CD8-positive, alpha-beta memory T cell (primary cell): ENCODE measurements around the gene MED14. TPM values are rescaled to one million over a fixed set of nuclear protein-coding genes. Genes with fewer than 3 reads are reported as not detected.
A peak's percentile ranks its signal among the peaks of the same experiment; 100 is the strongest.

ENCODE experiments used
- CTCF ChIA-PET: fragments of 350-600 bp; sonication (Branson Sonifier 250); formaldehyde crosslinking; loops from one replicate; lab custom pipeline; 2021; ENCODE audit warnings: antibody characterized with exemption; lab: Charles Lee
- POLR2A ChIA-PET: fragments of 350-600 bp; sonication (Branson Sonifier 250); formaldehyde crosslinking; loops from one replicate; lab custom pipeline; 2021; ENCODE audit warnings: antibody characterized with exemption; lab: Charles Lee
- DNase-seq, 5 donors: peaks; one replicate each; pipeline versions ENCODE4 v3.0.0 to v3.0.0-alpha.2; 2020 to 2022; ENCODE audit warnings: mixed read lengths in 1 of 5
- H3K27ac ChIP-seq: one replicate; pipeline ENCODE4 v1.7.0; 2013; ENCODE audit warnings: low read depth, mild to moderate bottlenecking, low read length, moderate library complexity
- H3K27me3 ChIP-seq: 2 replicates; pipeline ENCODE4 v1.7.0; 2013; ENCODE audit warnings: low read length, mild to moderate bottlenecking; ENCODE audit not compliant: insufficient read depth, poor library complexity, severe bottlenecking
- H3K36me3 ChIP-seq: 2 replicates; pipeline ENCODE4 v1.7.0; 2013; ENCODE audit warnings: mild to moderate bottlenecking, low read length, moderate library complexity; ENCODE audit not compliant: insufficient read depth
- H3K4me1 ChIP-seq: 2 replicates; pipeline ENCODE4 v1.7.0; 2013; ENCODE audit warnings: mild to moderate bottlenecking, low read length, moderate library complexity; ENCODE audit not compliant: insufficient read depth
- H3K4me3 ChIP-seq: 2 replicates; pipeline ENCODE4 v1.7.0; 2013; ENCODE audit warnings: mild to moderate bottlenecking, low read length
- H3K9me3 ChIP-seq: 2 replicates; pipeline ENCODE4 v1.7.0; 2013; ENCODE audit warnings: mild to moderate bottlenecking, low read length
- H3K27ac Mint-ChIP-seq, 8 donors: one replicate each; pipeline ENCODE4 v1.8.0; 2020 to 2021; ENCODE audit warnings: mixed read lengths in 8 of 8, mild to moderate bottlenecking in 6 of 8, inconsistent platforms in 3 of 8, moderate library complexity in 3 of 8
- H3K27me3 Mint-ChIP-seq, 2 donors: one replicate each; pipeline ENCODE4 v1.8.0; 2020 to 2021; ENCODE audit warnings: mixed read lengths in 2 of 2, mild to moderate bottlenecking in 1 of 2, moderate library complexity in 1 of 2
- H3K36me3 Mint-ChIP-seq, 3 donors: one replicate each; pipeline ENCODE4 v1.8.0; 2020 to 2021; ENCODE audit warnings: mixed read lengths in 3 of 3, inconsistent platforms in 1 of 3, mild to moderate bottlenecking in 1 of 3
- H3K4me1 Mint-ChIP-seq, 3 donors: one replicate each; pipeline ENCODE4 v1.8.0; 2020 to 2021; ENCODE audit warnings: mixed read lengths in 3 of 3, inconsistent platforms in 1 of 3, mild to moderate bottlenecking in 1 of 3
- H3K4me3 Mint-ChIP-seq, 7 donors: one replicate each; pipeline ENCODE4 v1.8.0; 2020 to 2021; ENCODE audit warnings: mixed read lengths in 7 of 7, mild to moderate bottlenecking in 6 of 7, moderate library complexity in 4 of 7, inconsistent platforms in 2 of 7
- H3K9me3 Mint-ChIP-seq, 5 donors: one replicate each; pipeline ENCODE4 v1.8.0; 2020 to 2022; ENCODE audit warnings: mixed read lengths in 5 of 5, mild to moderate bottlenecking in 3 of 5, moderate library complexity in 2 of 5, inconsistent platforms in 1 of 5
- polyA plus RNA-seq: library from polyadenylated mRNA; unstranded; fragments of 300-500 nt; fragmentation: Illumina TruSeq; gene quantifications from one replicate; pipeline ENCODE4 v1.2.3, GENCODE V29; 2021
- total RNA-seq, 2 experiments: library from RNA; stranded (reverse); gene quantifications; one replicate each; pipeline ENCODE4 v1.2.3, GENCODE V29; 2021

Gene MED14
- total and polyA plus RNA-seq, 3 experiments from 2014 or later, result 8.5 to 42.1 (median 39.6) TPM

GRCh38 chrX:40727093-40727492, 8.2 kb downstream of the MED14 start:
- Mint-ChIP-seq H3K4me3 (no peak overlapping the region), H3K36me3 (peaks cover 13 to 54% (median 20%) of the 10 kb centered on the region in 3 donors), H3K27me3 (no peaks in the 10 kb centered on the region), H3K4me1 (peaks cover 49 to 88% (median 79%) of the 10 kb centered on the region in 3 donors), H3K27ac (peak overlapping the region in 6 of 8 donors; percentile 0 to 90 (median 34)), H3K9me3 (no peaks in the 10 kb centered on the region)
- H3K9me3 ChIP-seq, result no peaks in the 10 kb centered on the region
- H3K27ac ChIP-seq, result no peak overlapping the region
- H3K4me3 ChIP-seq, result no peak overlapping the region
- H3K4me1 ChIP-seq, result peaks cover 9% of the 10 kb centered on the region
- POLR2A ChIA-PET, result no interaction called here
- no peak for DNase-seq
- H3K36me3 ChIP-seq, result no peaks in the 10 kb centered on the region
- CTCF ChIA-PET, result no interaction called here
- H3K27me3 ChIP-seq, result no peaks in the 10 kb centered on the region

GRCh38 chrX:40722930-40723329, 12.4 kb downstream of the MED14 start:
- no peak overlapping the region for H3K4me3 ChIP-seq
- CTCF ChIA-PET, result no interaction called here
- H3K27me3 ChIP-seq, result no peaks in the 10 kb centered on the region
- no peaks in the 10 kb centered on the region for H3K4me1 ChIP-seq
- no peaks in the 10 kb centered on the region for H3K36me3 ChIP-seq
- H3K27ac ChIP-seq, result no peak overlapping the region
- peak in 1 of 5 donors; percentile 23 for DNase-seq
- Mint-ChIP-seq H3K9me3 (no peaks in the 10 kb centered on the region), H3K27me3 (no peaks in the 10 kb centered on the region), H3K4me3 (peak overlapping the region in 1 of 7 donors; percentile 43), H3K36me3 (peaks cover 29 to 75% (median 32%) of the 10 kb centered on the region in 3 donors), H3K4me1 (peaks cover 40 to 81% (median 72%) of the 10 kb centered on the region in 3 donors), H3K27ac (peak overlapping the region in 5 of 8 donors; percentile 28 to 86 (median 38))
- H3K9me3 ChIP-seq, result no peaks in the 10 kb centered on the region
- POLR2A ChIA-PET, result no interaction called here

GRCh38 chrX:40721489-40722106, 13.7 kb downstream of the MED14 start:
- no peaks in the 10 kb centered on the region for H3K27me3 ChIP-seq
- Mint-ChIP-seq H3K9me3 (no peaks in the 10 kb centered on the region), H3K4me1 (peaks cover 42 to 82% (median 75%) of the 10 kb centered on the region in 3 donors), H3K27ac (peak overlapping the region in 3 of 8 donors; percentile 10 to 86 (median 11)), H3K4me3 (no peak overlapping the region), H3K36me3 (peaks cover 29 to 71% (median 32%) of the 10 kb centered on the region in 3 donors), H3K27me3 (no peaks in the 10 kb centered on the region)
- H3K9me3 ChIP-seq, result no peaks in the 10 kb centered on the region
- no peaks in the 10 kb centered on the region for H3K4me1 ChIP-seq
- ChIA-PET CTCF (no interaction called here), POLR2A (no interaction called here)
- DNase-seq, result no peak
- H3K27ac ChIP-seq, result no peak overlapping the region
- H3K36me3 ChIP-seq, result no peaks in the 10 kb centered on the region
- H3K4me3 ChIP-seq, result no peak overlapping the region

GRCh38 chrX:40720792-40721191, 14.6 kb downstream of the MED14 start:
- H3K27ac Mint-ChIP-seq, result no peak overlapping the region
- H3K36me3 ChIP-seq, result no peaks in the 10 kb centered on the region
- POLR2A ChIA-PET, result no interaction called here
- H3K27me3 Mint-ChIP-seq, result no peaks in the 10 kb centered on the region
- H3K36me3 Mint-ChIP-seq, result peaks cover 32 to 70% (median 33%) of the 10 kb centered on the region in 3 donors
- no peaks in the 10 kb centered on the region for H3K4me1 ChIP-seq
- H3K27ac ChIP-seq, result no peak overlapping the region
- H3K4me1 Mint-ChIP-seq, result peaks cover 47 to 83% (median 78%) of the 10 kb centered on the region in 3 donors
- no peak overlapping the region for H3K4me3 ChIP-seq
- no peaks in the 10 kb centered on the region for H3K9me3 Mint-ChIP-seq
- no peak for DNase-seq
- CTCF ChIA-PET, result no interaction called here
- H3K27me3 ChIP-seq, result no peaks in the 10 kb centered on the region
- H3K4me3 Mint-ChIP-seq, result no peak overlapping the region
- H3K9me3 ChIP-seq, result no peaks in the 10 kb centered on the region

GRCh38 chrX:40720339-40720738, 15.0 kb downstream of the MED14 start:
- Histone ChIP-seq H3K4me3 (no peak overlapping the region), H3K4me1 (no peaks in the 10 kb centered on the region), H3K36me3 (no peaks in the 10 kb centered on the region), H3K9me3 (no peaks in the 10 kb centered on the region), H3K27me3 (no peaks in the 10 kb centered on the region), H3K27ac (no peak overlapping the region)
- H3K27me3 Mint-ChIP-seq, result no peaks in the 10 kb centered on the region
- H3K4me3 Mint-ChIP-seq, result no peak overlapping the region
- CTCF ChIA-PET, result no interaction called here
- peak overlapping the region in 6 of 8 donors; percentile 1 to 73 (median 17) for H3K27ac Mint-ChIP-seq
- H3K9me3 Mint-ChIP-seq, result no peaks in the 10 kb centered on the region
- DNase-seq, result no peak
- peaks cover 33 to 66% (median 33%) of the 10 kb centered on the region in 3 donors for H3K36me3 Mint-ChIP-seq
- POLR2A ChIA-PET, result no interaction called here
- peaks cover 45 to 81% (median 77%) of the 10 kb centered on the region in 3 donors for H3K4me1 Mint-ChIP-seq

DNA sequence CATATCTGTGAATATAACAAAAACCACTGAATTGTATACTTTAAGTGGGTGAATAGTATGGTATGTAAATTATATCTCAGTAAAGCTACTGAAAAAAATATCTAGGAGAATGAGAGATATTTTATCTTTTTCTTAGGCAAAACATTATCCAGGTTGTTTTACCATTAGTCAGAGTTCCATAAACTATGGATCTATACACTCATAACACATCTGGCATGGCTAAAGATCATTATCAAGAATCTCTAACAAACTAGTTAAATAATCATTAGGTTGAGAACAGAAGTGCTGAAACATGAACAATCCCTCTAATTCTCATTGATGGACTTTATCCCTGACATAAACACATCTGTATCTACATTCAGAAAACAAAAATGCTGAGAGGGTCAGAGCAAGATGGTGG, 15.6 kb downstream of the MED14 start:
- ChIA-PET POLR2A (no interaction called here), CTCF (interaction anchor here (1.1 kb wide), 1 partner anchor 11 kb away, joined by 3 read pairs; no protein-coding TSS in a partner anchor)
- Mint-ChIP-seq H3K27ac (peak overlapping the region; percentile 1 to 73 (median 48)), H3K4me1 (peaks cover 48 to 80% (median 77%) of the 10 kb centered on the region in 3 donors), H3K9me3 (no peaks in the 10 kb centered on the region), H3K36me3 (peaks cover 33 to 66% (median 33%) of the 10 kb centered on the region in 3 donors), H3K27me3 (no peaks in the 10 kb centered on the region), H3K4me3 (peak overlapping the region in 1 of 7 donors; percentile 1)
- no peak for DNase-seq
- Histone ChIP-seq H3K27ac (no peak overlapping the region), H3K9me3 (no peaks in the 10 kb centered on the region), H3K4me3 (no peak overlapping the region), H3K27me3 (no peaks in the 10 kb centered on the region), H3K36me3 (no peaks in the 10 kb centered on the region), H3K4me1 (no peaks in the 10 kb centered on the region)

DNA sequence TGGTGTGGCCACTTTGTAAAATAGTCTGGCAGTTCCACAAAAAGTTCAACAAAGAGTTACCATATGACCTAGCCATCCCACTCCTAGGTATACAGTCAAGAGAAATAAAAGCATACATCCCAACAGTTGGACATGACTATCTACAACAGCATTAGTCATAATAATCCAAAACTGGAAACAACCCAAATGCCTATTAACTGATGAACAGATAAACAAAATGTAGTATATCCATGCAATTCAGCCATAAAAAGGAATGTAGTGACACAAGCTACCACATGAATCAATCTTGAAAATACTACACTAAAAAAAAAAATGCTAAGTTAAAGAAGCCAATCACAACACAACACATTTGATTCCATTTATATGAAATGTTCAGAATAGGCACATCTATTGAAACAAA, 16.1 kb downstream of the MED14 start:
- Histone ChIP-seq H3K4me1 (no peaks in the 10 kb centered on the region), H3K36me3 (no peaks in the 10 kb centered on the region), H3K27ac (no peak overlapping the region), H3K4me3 (no peak overlapping the region), H3K9me3 (no peaks in the 10 kb centered on the region), H3K27me3 (no peaks in the 10 kb centered on the region)
- ChIA-PET CTCF (interaction anchor here (1.1 kb wide), 1 partner anchor 11 kb away, joined by 3 read pairs; no protein-coding TSS in a partner anchor), POLR2A (no interaction called here)
- Mint-ChIP-seq H3K4me1 (peaks cover 48 to 75% (median 72%) of the 10 kb centered on the region in 3 donors), H3K27ac (peak overlapping the region in 4 of 8 donors; percentile 19 to 73 (median 49)), H3K36me3 (peaks cover 34 to 66% (median 35%) of the 10 kb centered on the region in 3 donors), H3K27me3 (no peaks in the 10 kb centered on the region), H3K9me3 (no peaks in the 10 kb centered on the region), H3K4me3 (peak overlapping the region in 1 of 7 donors; percentile 1)
- no peak for DNase-seq

GRCh38 chrX:40709395-40709794, 25.9 kb downstream of the MED14 start:
- H3K4me1 ChIP-seq, result no peaks in the 10 kb centered on the region
- ChIA-PET POLR2A (no interaction called here), CTCF (interaction anchor here (1.2 kb wide), 1 partner anchor 58 kb away, joined by 3 read pairs; no protein-coding TSS in a partner anchor)
- no peak overlapping the region for H3K4me3 ChIP-seq
- H3K36me3 Mint-ChIP-seq, result peaks cover 10 to 69% (median 34%) of the 10 kb centered on the region in 3 donors
- no peaks in the 10 kb centered on the region for H3K27me3 ChIP-seq
- H3K9me3 ChIP-seq, result no peaks in the 10 kb centered on the region
- H3K4me1 Mint-ChIP-seq, result peaks cover 0 to 2% (median 0%) of the 10 kb centered on the region in 3 donors
- H3K27ac ChIP-seq, result no peak overlapping the region
- H3K27me3 Mint-ChIP-seq, result no peaks in the 10 kb centered on the region
- no peaks in the 10 kb centered on the region for H3K9me3 Mint-ChIP-seq
- no peak for DNase-seq
- peaks cover 7% of the 10 kb centered on the region for H3K36me3 ChIP-seq
- H3K27ac Mint-ChIP-seq, result no peak overlapping the region
- H3K4me3 Mint-ChIP-seq, result no peak overlapping the region
